AG09309 (cell line): ENCODE results near the gene PIP5K1A.

ENCODE experiments used
- DNase-seq: peaks from one replicate; pipeline ENCODE4 v3.0.0-alpha.2; 2010; ENCODE audit warnings: low read depth
- H3K4me3 ChIP-seq: 2 replicates; pipeline ENCODE4 v1.5.1; 2011; ENCODE audit warnings: mild to moderate bottlenecking, low read depth, low read length, moderate library complexity; ENCODE audit not compliant: control insufficient read depth
- CTCF ChIP-seq: IDR thresholded peaks from 2 replicates; pipeline ENCODE4 v1.5.1; 2011; ENCODE audit warnings: mild to moderate bottlenecking, low read depth, low read length, inconsistent platforms; ENCODE audit not compliant: insufficient read depth, control insufficient read depth; ENCODE audit errors: missing control alignments

The PIP5K1A gene

DNA sequence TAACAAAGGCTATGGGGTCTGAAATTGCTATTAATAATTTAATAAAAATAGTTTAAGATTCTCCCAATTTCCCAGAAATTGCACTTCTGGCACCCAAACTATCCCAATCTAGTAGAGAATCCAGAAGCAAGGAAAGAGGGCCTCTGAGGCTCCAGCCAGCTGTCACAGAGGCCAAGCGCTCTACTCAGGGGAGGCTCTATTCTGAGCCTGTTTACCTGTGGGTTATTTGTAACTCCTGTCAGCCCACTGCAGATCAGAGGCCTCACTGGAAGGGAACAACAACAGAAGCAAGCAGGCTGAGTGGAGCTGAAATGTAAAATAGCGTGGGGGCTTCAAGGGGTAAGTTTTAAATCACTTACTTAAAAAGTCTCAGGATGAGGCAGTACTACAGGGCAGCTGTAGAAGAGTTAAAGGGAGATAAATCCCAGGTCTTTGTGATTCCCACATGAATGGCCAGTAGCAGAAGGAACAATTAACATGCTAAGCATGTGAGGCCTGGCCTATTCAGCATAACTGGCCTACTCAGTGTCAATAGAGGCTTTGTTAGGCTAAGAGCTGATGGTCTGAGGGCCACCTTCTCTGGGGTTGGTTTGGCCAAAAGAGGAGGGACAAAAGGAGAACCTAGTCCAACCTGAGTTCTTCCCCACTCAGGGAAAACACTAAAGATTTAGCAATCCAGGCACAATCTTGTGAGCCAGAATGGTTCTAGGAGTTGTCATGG is 96.5 kb downstream of the PIP5K1A start:
- DNase-seq = no peak
- H3K4me3 ChIP-seq = no peak overlapping the region
- TF ChIP-seq CTCF = no peak
